Activated T-helper 17 cell treated with anti-CD3 and anti-CD28 coated beads, Interleukin-2, amount 50 U/mL, for 72 hours (primary cell): Measurements from ENCODE around the gene POLDIP2. TPM values are rescaled to one million over a fixed set of nuclear protein-coding genes. Genes with fewer than 3 reads are reported as not detected.
A peak's percentile ranks its signal among the peaks of the same experiment; 100 is the strongest.

ENCODE experiments used
- ATAC-seq: fragments of 150-1000 bp; cut with Tn5 transposase; replicated peaks from 2 replicates; pipeline ENCODE4 v1.10.0; 2021; ENCODE audit warnings: mild to moderate bottlenecking, moderate library complexity
- H3K27ac Mint-ChIP-seq: one replicate; pipeline ENCODE4 v1.8.0; 2022; ENCODE audit warnings: mixed read lengths
- H3K27me3 Mint-ChIP-seq: one replicate; pipeline ENCODE4 v1.8.0; 2022; ENCODE audit warnings: mixed read lengths
- H3K36me3 Mint-ChIP-seq: one replicate; pipeline ENCODE4 v1.8.0; 2022; ENCODE audit warnings: low read depth, mild to moderate bottlenecking, mixed read lengths
- H3K4me1 Mint-ChIP-seq: one replicate; pipeline ENCODE4 v1.8.0; 2022; ENCODE audit warnings: mixed read lengths
- H3K4me3 Mint-ChIP-seq: one replicate; pipeline ENCODE4 v1.8.0; 2022; ENCODE audit warnings: mild to moderate bottlenecking, mixed read lengths
- H3K9me3 Mint-ChIP-seq: one replicate; pipeline ENCODE4 v1.8.0; 2022; ENCODE audit warnings: mixed read lengths
- total RNA-seq, 2 donors: library from RNA; stranded (reverse); gene quantifications; one replicate each; pipeline ENCODE4 v1.2.3, GENCODE V29; 2022

Gene POLDIP2
- total RNA-seq: 100 to 1,000 TPM in 1 of 2 donors, 10 to 100 TPM in 1; 48.9 to 109 TPM

GRCh38 chr17:28357061-28357900, at the start of gene POLDIP2:
TSS of gene POLDIP2 (minus strand) at chr17:28357527. CDS start at chr17:28357448, 79 bp downstream.
- H3K27me3 Mint-ChIP-seq: no peaks in the 10 kb centered on the region
- peak within 1 kb of the TSS; percentile 96 for H3K27ac Mint-ChIP-seq
- peak; percentile 99 for ATAC-seq
- H3K36me3 Mint-ChIP-seq: peaks cover 85% of the 10 kb centered on the region
- peaks cover 19% of the 10 kb centered on the region for H3K4me1 Mint-ChIP-seq
- H3K9me3 Mint-ChIP-seq: no peaks in the 10 kb centered on the region
- H3K4me3 Mint-ChIP-seq: peak within 1 kb of the TSS; percentile 91

- peaks cover 13% of the 10 kb centered on the region for H3K4me1 Mint-ChIP-seq
- H3K27ac Mint-ChIP-seq: no peak overlapping the region
- H3K36me3 Mint-ChIP-seq: no peaks in the 10 kb centered on the region
- ATAC-seq: peak; percentile 38
- peaks cover 11% of the 10 kb centered on the region for H3K27me3 Mint-ChIP-seq
- H3K4me3 Mint-ChIP-seq: peak overlapping the region; percentile 76
- no peaks in the 10 kb centered on the region for H3K9me3 Mint-ChIP-seq
Observed at GRCh38 chr17:28406473-28406814, 49.1 kb upstream of the POLDIP2 start.

GRCh38 chr17:28405632-28406472, 48.5 kb upstream of the POLDIP2 start, which contains the start of gene SLC46A1:
TSS of gene SLC46A1 (minus strand) at chr17:28406212. CDS start at chr17:28406114, 98 bp downstream.
- H3K4me1 Mint-ChIP-seq: peaks cover 13% of the 10 kb centered on the region
- peak within 1 kb of the TSS; percentile 33 for H3K27ac Mint-ChIP-seq
- H3K36me3 Mint-ChIP-seq: no peaks in the 10 kb centered on the region
- no peaks in the 10 kb centered on the region for H3K9me3 Mint-ChIP-seq
- peak; percentile 83 for ATAC-seq
- peaks cover 10% of the 10 kb centered on the region for H3K27me3 Mint-ChIP-seq
- peak within 1 kb of the TSS; percentile 76 for H3K4me3 Mint-ChIP-seq

GRCh38 chr17:28404812-28405570, 47.7 kb upstream of the POLDIP2 start:
- peaks cover 13% of the 10 kb centered on the region for H3K4me1 Mint-ChIP-seq
- H3K4me3 Mint-ChIP-seq: peak overlapping the region; percentile 76
- no peak for ATAC-seq
- H3K36me3 Mint-ChIP-seq: no peaks in the 10 kb centered on the region
- no peaks in the 10 kb centered on the region for H3K9me3 Mint-ChIP-seq
- H3K27ac Mint-ChIP-seq: peak overlapping the region; percentile 33
- peaks cover 7% of the 10 kb centered on the region for H3K27me3 Mint-ChIP-seq

GRCh38 chr17:28404461-28404811, 47.1 kb upstream of the POLDIP2 start:
- ATAC-seq: no peak
- no peaks in the 10 kb centered on the region for H3K9me3 Mint-ChIP-seq
- H3K4me3 Mint-ChIP-seq: peak overlapping the region; percentile 76
- peaks cover 13% of the 10 kb centered on the region for H3K4me1 Mint-ChIP-seq
- H3K27ac Mint-ChIP-seq: no peak overlapping the region
- peaks cover 7% of the 10 kb centered on the region for H3K27me3 Mint-ChIP-seq
- no peaks in the 10 kb centered on the region for H3K36me3 Mint-ChIP-seq

- H3K27me3 Mint-ChIP-seq: peaks cover 7% of the 10 kb centered on the region
- H3K9me3 Mint-ChIP-seq: no peaks in the 10 kb centered on the region
- no peak for ATAC-seq
- H3K27ac Mint-ChIP-seq: peak overlapping the region; percentile 23
- peaks cover 13% of the 10 kb centered on the region for H3K4me1 Mint-ChIP-seq
- peak overlapping the region; percentile 76 for H3K4me3 Mint-ChIP-seq
- no peaks in the 10 kb centered on the region for H3K36me3 Mint-ChIP-seq
Observed at GRCh38 chr17:28404007-28404406, 46.7 kb upstream of the POLDIP2 start.

GRCh38 chr17:28402844-28403243, 45.5 kb upstream of the POLDIP2 start:
- H3K4me3 Mint-ChIP-seq: no peak overlapping the region

GRCh38 chr17:28402224-28402630, 44.9 kb upstream of the POLDIP2 start:
- H3K9me3 Mint-ChIP-seq: no peaks in the 10 kb centered on the region

More at GRCh38 chr17:28402844-28403243, 45.5 kb upstream of the POLDIP2 start:
- Mint-ChIP-seq H3K27me3 (no peaks in the 10 kb centered on the region), H3K27ac (peak overlapping the region; percentile 68), H3K9me3 (no peaks in the 10 kb centered on the region), H3K4me1 (peaks cover 13% of the 10 kb centered on the region), H3K36me3 (peaks cover under 1% of the 10 kb centered on the region)
- ATAC-seq: no peak

GRCh38 chr17:28399808-28400207, 42.5 kb upstream of the POLDIP2 start:
- Mint-ChIP-seq H3K9me3 (no peaks in the 10 kb centered on the region), H3K27ac (no peak overlapping the region), H3K4me3 (no peak overlapping the region), H3K27me3 (no peaks in the 10 kb centered on the region), H3K4me1 (peaks cover 8% of the 10 kb centered on the region), H3K36me3 (peaks cover 20% of the 10 kb centered on the region)
- no peak for ATAC-seq

More at GRCh38 chr17:28402224-28402630, 44.9 kb upstream of the POLDIP2 start:
- Mint-ChIP-seq H3K27me3 (no peaks in the 10 kb centered on the region), H3K27ac (peak overlapping the region; percentile 68), H3K4me3 (no peak overlapping the region), H3K36me3 (peaks cover 7% of the 10 kb centered on the region), H3K4me1 (peaks cover 13% of the 10 kb centered on the region)
- ATAC-seq: no peak

GRCh38 chr17:28398280-28398981, 41.1 kb upstream of the POLDIP2 start:
- Mint-ChIP-seq H3K4me3 (no peak overlapping the region), H3K36me3 (peaks cover 33% of the 10 kb centered on the region), H3K9me3 (no peaks in the 10 kb centered on the region), H3K4me1 (peaks cover 4% of the 10 kb centered on the region), H3K27me3 (no peaks in the 10 kb centered on the region), H3K27ac (peak overlapping the region; percentile 12)
- no peak for ATAC-seq

- Mint-ChIP-seq H3K9me3 (no peaks in the 10 kb centered on the region), H3K27me3 (no peaks in the 10 kb centered on the region), H3K4me3 (no peak overlapping the region), H3K36me3 (peaks cover 40% of the 10 kb centered on the region), H3K4me1 (peaks cover 3% of the 10 kb centered on the region), H3K27ac (peak overlapping the region; percentile 12)
- no peak for ATAC-seq
Observed at GRCh38 chr17:28397687-28398279, 40.5 kb upstream of the POLDIP2 start.

- Mint-ChIP-seq H3K4me3 (no peak overlapping the region), H3K27me3 (no peaks in the 10 kb centered on the region), H3K36me3 (peaks cover 45% of the 10 kb centered on the region), H3K27ac (peak overlapping the region; percentile 12), H3K4me1 (no peaks in the 10 kb centered on the region), H3K9me3 (no peaks in the 10 kb centered on the region)
- no peak for ATAC-seq
Observed at GRCh38 chr17:28397275-28397674, 39.9 kb upstream of the POLDIP2 start.

- Mint-ChIP-seq H3K27ac (no peak overlapping the region), H3K9me3 (no peaks in the 10 kb centered on the region), H3K36me3 (peaks cover 47% of the 10 kb centered on the region), H3K27me3 (no peaks in the 10 kb centered on the region), H3K4me1 (no peaks in the 10 kb centered on the region), H3K4me3 (no peak overlapping the region)
- no peak for ATAC-seq
Observed at GRCh38 chr17:28396635-28397239, 39.4 kb upstream of the POLDIP2 start.
